Measurements from ENCODE around the gene WDR27.

- TF ChIP-seq CTCF (IDR thresholded peaks at IDR 0.05) (no peak), POLR2AphosphoS5 (IDR thresholded peaks at IDR 0.05) (no peak)
Observed at GRCh38 chr6:169568314-169569087, 133.3 kb downstream of the WDR27 start.

All from sigmoid colon (tissue), 4 donors.